A549 treated with CORT108297 at 1 μM for 4 hours (cell line): ENCODE measurements around the gene ABCA9. TPM values are rescaled to one million over a fixed set of nuclear protein-coding genes. Genes with fewer than 3 reads are reported as not detected.

Experiments used
- total RNA-seq: library from RNA; stranded (reverse); fragments of 200-300 nt; extraction: Qiagen RNA extraction; gene quantifications from 5 replicates; pipeline ENCODE4 v1.2.3, GENCODE V29; 2022

Gene ABCA9, protein sequence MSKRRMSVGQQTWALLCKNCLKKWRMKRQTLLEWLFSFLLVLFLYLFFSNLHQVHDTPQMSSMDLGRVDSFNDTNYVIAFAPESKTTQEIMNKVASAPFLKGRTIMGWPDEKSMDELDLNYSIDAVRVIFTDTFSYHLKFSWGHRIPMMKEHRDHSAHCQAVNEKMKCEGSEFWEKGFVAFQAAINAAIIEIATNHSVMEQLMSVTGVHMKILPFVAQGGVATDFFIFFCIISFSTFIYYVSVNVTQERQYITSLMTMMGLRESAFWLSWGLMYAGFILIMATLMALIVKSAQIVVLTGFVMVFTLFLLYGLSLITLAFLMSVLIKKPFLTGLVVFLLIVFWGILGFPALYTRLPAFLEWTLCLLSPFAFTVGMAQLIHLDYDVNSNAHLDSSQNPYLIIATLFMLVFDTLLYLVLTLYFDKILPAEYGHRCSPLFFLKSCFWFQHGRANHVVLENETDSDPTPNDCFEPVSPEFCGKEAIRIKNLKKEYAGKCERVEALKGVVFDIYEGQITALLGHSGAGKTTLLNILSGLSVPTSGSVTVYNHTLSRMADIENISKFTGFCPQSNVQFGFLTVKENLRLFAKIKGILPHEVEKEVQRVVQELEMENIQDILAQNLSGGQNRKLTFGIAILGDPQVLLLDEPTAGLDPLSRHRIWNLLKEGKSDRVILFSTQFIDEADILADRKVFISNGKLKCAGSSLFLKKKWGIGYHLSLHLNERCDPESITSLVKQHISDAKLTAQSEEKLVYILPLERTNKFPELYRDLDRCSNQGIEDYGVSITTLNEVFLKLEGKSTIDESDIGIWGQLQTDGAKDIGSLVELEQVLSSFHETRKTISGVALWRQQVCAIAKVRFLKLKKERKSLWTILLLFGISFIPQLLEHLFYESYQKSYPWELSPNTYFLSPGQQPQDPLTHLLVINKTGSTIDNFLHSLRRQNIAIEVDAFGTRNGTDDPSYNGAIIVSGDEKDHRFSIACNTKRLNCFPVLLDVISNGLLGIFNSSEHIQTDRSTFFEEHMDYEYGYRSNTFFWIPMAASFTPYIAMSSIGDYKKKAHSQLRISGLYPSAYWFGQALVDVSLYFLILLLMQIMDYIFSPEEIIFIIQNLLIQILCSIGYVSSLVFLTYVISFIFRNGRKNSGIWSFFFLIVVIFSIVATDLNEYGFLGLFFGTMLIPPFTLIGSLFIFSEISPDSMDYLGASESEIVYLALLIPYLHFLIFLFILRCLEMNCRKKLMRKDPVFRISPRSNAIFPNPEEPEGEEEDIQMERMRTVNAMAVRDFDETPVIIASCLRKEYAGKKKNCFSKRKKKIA (N-terminal part only)
- total RNA-seq = 0.01 to 0.10 TPM in 2 of 5 replicates, not detected in the others

DNA sequence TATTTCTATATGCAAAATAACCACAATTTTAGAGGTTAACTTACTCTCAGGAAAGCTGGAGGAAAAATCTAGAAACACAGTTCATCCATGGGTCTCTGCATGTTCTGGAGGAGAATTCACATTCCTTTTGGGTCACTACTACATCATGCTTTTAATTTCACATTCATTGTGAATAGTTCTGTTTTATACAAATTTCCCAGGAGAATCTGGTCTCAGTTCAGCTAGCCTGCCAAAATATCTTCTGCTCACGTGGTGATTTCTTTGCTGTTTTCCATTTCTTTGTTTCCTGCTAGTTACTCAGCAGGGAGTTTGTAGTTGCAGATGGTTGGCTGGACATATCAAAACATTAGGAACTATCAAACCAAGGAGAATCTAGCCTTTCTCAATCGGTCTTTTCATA lies at the start of gene ABCA9:
Gene ABCA9, minus strand, starts transcription at position 106 of the 400 bp plus-strand sequence. CDS start 9,801 bp downstream, outside the sequence.

DNA sequence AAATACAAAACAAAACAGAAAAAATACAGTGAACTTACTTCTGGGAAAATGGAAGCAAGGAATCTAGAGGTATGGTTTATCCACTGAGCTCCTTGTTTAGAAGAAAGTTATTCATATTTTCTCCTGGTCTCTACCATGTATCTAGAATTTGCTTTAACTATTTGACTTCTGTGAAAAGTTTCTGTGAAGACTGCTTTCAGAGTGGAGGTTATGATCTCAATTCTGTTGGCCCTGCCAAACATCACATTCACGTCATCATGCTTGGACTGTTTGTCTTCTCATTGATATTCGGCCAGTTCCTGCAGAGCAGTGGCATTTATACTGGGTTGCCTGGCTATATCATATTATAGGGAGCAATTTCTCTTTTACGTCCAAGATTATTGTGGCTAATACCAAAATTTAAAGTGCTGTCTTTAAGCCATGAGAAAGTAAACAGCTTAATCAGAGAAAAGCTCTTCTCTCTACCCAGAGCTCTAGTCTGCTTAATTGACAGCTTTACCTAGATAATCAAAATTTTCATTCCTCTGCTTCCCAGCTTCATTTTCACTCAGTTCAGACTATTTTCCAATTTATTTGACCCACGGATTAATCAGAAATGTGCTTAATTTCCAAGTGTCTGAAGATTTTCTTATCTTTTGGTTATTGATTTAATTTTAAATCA lies 105.4 kb downstream of the ABCA9 start, which contains the start of gene ABCA8:
Gene ABCA8, minus strand, starts transcription at position 212 of the 661 bp plus-strand sequence. CDS start 13,358 bp downstream, outside the sequence.

Other genes starting within 250 kb of the ABCA9 start
- gene ABCA8, start 105.5 kb downstream of the ABCA9 start, total RNA-seq = 0.15 to 0.31 TPM (median 0.22 TPM) in 5 replicates
- gene ABCA6, start 81.0 kb upstream of the ABCA9 start, total RNA-seq = 0.05 TPM in 1 of 5 replicates, not detected in the others
- gene ABCA10, start 167.9 kb upstream of the ABCA9 start, total RNA-seq = 0.07 to 0.15 TPM (median 0.08 TPM) in 5 replicates